HUES48 (cell line): Measurements from ENCODE around the gene SMAD7.
A peak's percentile ranks its signal among the peaks of the same experiment; 100 is the strongest.

Source experiments
- H3K27ac ChIP-seq: one replicate; pipeline ENCODE4 v1.7.0; 2013; ENCODE audit warnings: low read depth, low read length, inconsistent platforms
- H3K27me3 ChIP-seq: 2 replicates; pipeline ENCODE4 v1.6.1; 2013; ENCODE audit warnings: mild to moderate bottlenecking, low read length; ENCODE audit not compliant: control insufficient read depth, insufficient read depth
- H3K36me3 ChIP-seq: 2 replicates; pipeline ENCODE4 v1.6.1; 2013; ENCODE audit warnings: low read length; ENCODE audit not compliant: control insufficient read depth, insufficient read depth
- H3K4me1 ChIP-seq: 2 replicates; pipeline ENCODE4 v1.6.1; 2013; ENCODE audit warnings: mild to moderate bottlenecking, low read length; ENCODE audit not compliant: control insufficient read depth, insufficient read depth
- H3K4me3 ChIP-seq: 2 replicates; pipeline ENCODE4 v1.5.1; 2013; ENCODE audit warnings: mild to moderate bottlenecking, low read depth, low read length
- H3K9ac ChIP-seq: 2 replicates; pipeline ENCODE4 v1.6.1; 2013; ENCODE audit warnings: mild to moderate bottlenecking, low read depth, low read length, moderate library complexity
- H3K9me3 ChIP-seq: 2 replicates; pipeline ENCODE4 v1.6.1; 2013; ENCODE audit warnings: low read length; ENCODE audit not compliant: control insufficient read depth, insufficient read depth

SMAD7 gene

GRCh38 chr18:48942554-48943261, 8.1 kb downstream of the SMAD7 start:
- H3K36me3 ChIP-seq: peaks cover 64% of the 10 kb centered on the region
- peak overlapping the region; percentile 11; the same call in 1 of the 2 replicates for H3K4me3 ChIP-seq
- peak overlapping the region; percentile 54 for H3K27ac ChIP-seq
- H3K9me3 ChIP-seq: no peaks in the 10 kb centered on the region
- H3K9ac ChIP-seq: no peak overlapping the region
- H3K27me3 ChIP-seq: no peaks in the 10 kb centered on the region
- H3K4me1 ChIP-seq: peaks cover 95% of the 10 kb centered on the region

GRCh38 chr18:48942086-48942485, 8.7 kb downstream of the SMAD7 start:
- peaks cover 58% of the 10 kb centered on the region for H3K36me3 ChIP-seq
- H3K27me3 ChIP-seq: no peaks in the 10 kb centered on the region
- H3K4me1 ChIP-seq: peaks cover 95% of the 10 kb centered on the region
- H3K9me3 ChIP-seq: no peaks in the 10 kb centered on the region
- peak overlapping the region; percentile 11; the same call in 1 of the 2 replicates for H3K4me3 ChIP-seq
- H3K27ac ChIP-seq: peak overlapping the region; percentile 8
- H3K9ac ChIP-seq: no peak overlapping the region

GRCh38 chr18:48941672-48942071, 9.1 kb downstream of the SMAD7 start:
- Histone ChIP-seq H3K27me3 (no peaks in the 10 kb centered on the region), H3K9ac (no peak overlapping the region), H3K4me1 (peaks cover 92% of the 10 kb centered on the region), H3K9me3 (no peaks in the 10 kb centered on the region), H3K27ac (no peak overlapping the region), H3K36me3 (peaks cover 54% of the 10 kb centered on the region), H3K4me3 (no peak overlapping the region)

- Histone ChIP-seq H3K9ac (no peak overlapping the region), H3K4me3 (no peak overlapping the region), H3K27me3 (no peaks in the 10 kb centered on the region), H3K4me1 (peaks cover 90% of the 10 kb centered on the region), H3K36me3 (peaks cover 52% of the 10 kb centered on the region), H3K9me3 (no peaks in the 10 kb centered on the region), H3K27ac (no peak overlapping the region)
Observed at GRCh38 chr18:48940854-48941611, 9.7 kb downstream of the SMAD7 start.

GRCh38 chr18:48939205-48940097, 11.3 kb downstream of the SMAD7 start:
- H3K27ac ChIP-seq: peak overlapping the region; percentile 53
- H3K27me3 ChIP-seq: no peaks in the 10 kb centered on the region
- H3K36me3 ChIP-seq: peaks cover 41% of the 10 kb centered on the region
- peaks cover 91% of the 10 kb centered on the region for H3K4me1 ChIP-seq
- H3K9ac ChIP-seq: no peak overlapping the region
- H3K4me3 ChIP-seq: no peak overlapping the region
- no peaks in the 10 kb centered on the region for H3K9me3 ChIP-seq

- Histone ChIP-seq H3K27ac (no peak overlapping the region), H3K36me3 (peaks cover 38% of the 10 kb centered on the region), H3K4me1 (peaks cover 91% of the 10 kb centered on the region)
Observed at GRCh38 chr18:48938827-48939204, 11.9 kb downstream of the SMAD7 start.

GRCh38 chr18:48937869-48938750, 12.7 kb downstream of the SMAD7 start:
- Histone ChIP-seq H3K27me3 (no peaks in the 10 kb centered on the region), H3K9ac (no peak overlapping the region), H3K36me3 (peaks cover 39% of the 10 kb centered on the region), H3K4me3 (0 out of 2 replicates have a peak overlapping the region, but pooled peaks have one; percentile 11), H3K27ac (no peak overlapping the region), H3K4me1 (peaks cover 91% of the 10 kb centered on the region), H3K9me3 (no peaks in the 10 kb centered on the region)

More at GRCh38 chr18:48938827-48939204, 11.9 kb downstream of the SMAD7 start:
- Histone ChIP-seq H3K9me3 (no peaks in the 10 kb centered on the region), H3K4me3 (no peak overlapping the region), H3K9ac (no peak overlapping the region), H3K27me3 (no peaks in the 10 kb centered on the region)

GRCh38 chr18:48935433-48935774, 15.4 kb downstream of the SMAD7 start:
- no peak overlapping the region for H3K4me3 ChIP-seq
- H3K36me3 ChIP-seq: peaks cover 20% of the 10 kb centered on the region
- H3K27ac ChIP-seq: no peak overlapping the region
- H3K9me3 ChIP-seq: no peaks in the 10 kb centered on the region
- H3K9ac ChIP-seq: no peak overlapping the region
- H3K27me3 ChIP-seq: no peaks in the 10 kb centered on the region
- peaks cover 91% of the 10 kb centered on the region for H3K4me1 ChIP-seq

- no peak overlapping the region for H3K27ac ChIP-seq
- no peak overlapping the region for H3K9ac ChIP-seq
- H3K4me3 ChIP-seq: no peak overlapping the region
- H3K4me1 ChIP-seq: peaks cover 91% of the 10 kb centered on the region
- no peaks in the 10 kb centered on the region for H3K9me3 ChIP-seq
- H3K27me3 ChIP-seq: no peaks in the 10 kb centered on the region
- peaks cover 20% of the 10 kb centered on the region for H3K36me3 ChIP-seq
Observed at GRCh38 chr18:48934723-48935432, 15.9 kb downstream of the SMAD7 start.

GRCh38 chr18:48934415-48934722, 16.4 kb downstream of the SMAD7 start:
- Histone ChIP-seq H3K4me1 (peaks cover 91% of the 10 kb centered on the region), H3K9ac (no peak overlapping the region), H3K27ac (no peak overlapping the region), H3K9me3 (no peaks in the 10 kb centered on the region), H3K27me3 (no peaks in the 10 kb centered on the region), H3K4me3 (no peak overlapping the region), H3K36me3 (peaks cover 20% of the 10 kb centered on the region)
